Stimulated activated naive CD4-positive, alpha-beta T cell treated with Interleukin-2 at 50 U/mL for 16 hours (primary cell): Measurements from ENCODE around the gene HOXD13.

ENCODE experiments used
- DNase-seq: peaks from one replicate; lab custom pipeline; 2025; lab: John Stamatoyannopoulos, UW

Gene HOXD13

DNA sequence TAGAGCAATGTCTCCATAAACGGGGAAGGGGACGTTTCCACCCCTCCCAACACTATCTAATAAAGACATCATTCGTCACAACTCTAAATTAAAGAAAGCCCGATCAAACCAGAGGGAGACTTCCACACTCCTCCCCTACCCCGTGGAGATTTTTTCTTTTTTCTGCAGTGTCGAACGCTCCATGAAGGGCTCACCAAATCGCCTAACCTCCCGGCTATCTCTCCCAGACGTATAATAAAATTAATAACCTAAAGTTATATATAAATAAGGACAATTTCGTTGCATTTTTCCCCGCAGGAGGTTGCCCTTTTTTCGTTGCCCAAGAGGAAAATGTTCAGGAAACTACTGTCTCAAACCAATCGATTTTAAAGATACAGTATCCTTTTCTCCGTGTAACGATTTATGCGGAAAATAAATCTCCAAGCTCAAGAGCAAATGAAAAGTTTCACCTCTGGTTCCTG, 11.1 kb upstream of the HOXD13 start:
- no peak for DNase-seq

DNA sequence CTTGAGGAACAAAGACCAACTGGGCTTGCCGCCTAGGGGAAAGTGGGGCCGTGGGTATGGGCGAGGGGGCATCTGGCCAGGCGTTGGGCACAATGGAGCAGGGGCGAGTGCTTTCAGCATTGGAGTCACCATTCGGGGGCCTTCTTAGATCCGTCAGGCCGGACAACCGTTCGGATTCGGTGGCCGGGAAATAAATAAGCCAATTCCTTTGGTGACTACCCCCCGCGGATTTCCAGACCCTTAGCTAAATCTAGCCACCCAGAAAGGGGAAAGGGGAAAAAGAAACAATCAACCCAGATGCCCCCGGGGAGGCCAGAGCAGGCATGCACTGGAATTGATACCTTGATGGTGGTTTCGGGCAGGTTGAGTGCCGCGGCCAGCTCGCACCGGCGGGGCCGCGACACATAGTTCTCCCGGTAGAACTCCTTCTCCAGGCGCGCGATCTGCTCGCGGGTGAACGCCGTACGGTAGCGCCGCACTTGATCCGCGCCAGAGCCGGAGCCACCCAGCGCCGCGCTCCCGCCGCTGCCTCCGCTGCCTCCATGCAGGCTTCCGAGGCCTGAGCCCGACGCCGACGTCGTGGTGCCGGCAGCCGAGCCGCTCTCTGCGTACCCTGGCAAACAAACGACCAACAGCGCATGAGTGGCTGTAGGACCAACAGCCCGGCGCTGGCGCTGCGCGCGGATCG, 10.5 kb upstream of the HOXD13 start:
- DNase-seq: no peak

DNA sequence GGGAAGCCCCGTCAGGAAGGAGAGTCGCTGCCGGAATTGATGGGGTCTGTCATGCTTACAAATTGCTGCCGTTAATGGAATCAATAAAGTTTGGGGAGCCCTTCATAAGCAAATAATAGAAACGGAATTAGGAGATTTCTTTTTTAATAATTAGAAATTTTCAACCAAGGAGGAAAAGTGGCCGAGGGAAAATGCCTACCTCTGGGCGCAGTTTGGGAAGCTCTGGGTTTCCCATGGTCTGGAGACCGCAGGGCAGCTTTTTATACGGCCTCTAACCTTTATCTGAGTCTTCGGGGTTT, 10.0 kb upstream of the HOXD13 start:
- no peak for DNase-seq

DNA sequence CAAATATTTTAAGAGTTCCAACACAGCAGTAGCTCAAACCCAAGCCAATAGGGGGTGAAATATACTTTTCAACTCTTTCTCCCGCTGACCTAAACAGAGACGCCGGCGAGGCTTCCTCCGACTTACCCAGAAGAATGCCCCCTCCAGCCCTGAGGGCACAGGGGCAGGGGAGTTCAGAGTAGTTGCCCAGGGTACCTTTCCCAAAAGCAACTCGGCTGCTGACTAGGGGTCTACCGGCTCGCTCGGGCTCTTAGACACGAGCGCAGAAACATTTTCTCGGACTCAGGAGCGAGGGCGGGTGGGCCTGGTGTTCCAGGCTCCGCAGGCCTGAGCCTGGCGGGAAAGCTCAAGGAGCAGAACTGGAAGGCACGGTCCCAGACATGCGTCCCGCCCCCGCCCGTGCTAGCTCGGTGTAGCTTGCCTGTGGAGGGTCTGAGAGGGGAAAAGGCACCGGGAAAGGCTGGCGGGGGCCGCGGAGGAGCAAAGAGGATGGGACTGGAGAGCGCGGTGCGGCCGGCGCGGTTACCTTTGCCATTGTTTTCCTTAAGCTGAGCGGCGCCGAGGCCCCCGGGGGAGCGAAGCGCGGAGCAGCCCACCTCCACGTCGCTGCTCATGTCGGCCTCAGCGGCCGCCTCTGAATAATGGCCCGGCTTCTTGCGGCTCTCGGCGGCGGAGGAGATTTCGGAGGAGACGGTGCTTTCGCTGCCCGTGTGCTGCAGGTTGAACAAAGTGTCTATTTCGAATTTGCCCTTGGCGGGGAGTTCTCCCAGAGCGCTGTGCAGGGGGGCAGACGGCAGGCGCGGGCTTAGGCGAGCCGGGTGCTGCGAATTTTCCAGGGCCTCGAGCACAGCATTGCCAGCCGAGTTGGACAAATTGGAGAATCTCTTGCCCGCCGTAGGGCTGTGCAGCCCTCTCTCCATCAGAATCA, 9.4 kb upstream of the HOXD13 start:
- DNase-seq: no peak

DNA sequence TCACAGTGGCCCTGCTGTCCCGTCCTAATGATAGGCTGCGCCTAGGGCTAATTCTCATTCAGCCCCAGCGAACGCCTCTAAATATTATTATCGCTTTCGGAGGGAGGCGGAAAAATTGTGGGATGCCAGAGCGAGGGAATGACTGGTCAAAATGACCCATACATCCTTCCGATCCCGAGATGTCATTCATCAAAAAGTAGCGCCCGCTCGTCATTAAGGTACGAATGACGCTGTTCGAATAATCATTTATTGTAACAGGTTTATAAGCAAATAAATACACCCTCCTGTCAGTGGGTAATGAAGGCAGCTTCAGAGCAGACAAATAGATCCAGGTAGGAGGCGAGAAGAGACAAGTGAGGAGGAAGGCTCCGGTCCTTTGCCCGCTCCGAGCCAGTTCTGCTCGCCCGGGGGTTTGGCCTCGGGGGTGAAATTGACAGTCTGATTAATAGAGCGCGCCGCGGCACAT, 8.7 kb upstream of the HOXD13 start, which contains the start of gene EVX2:
EVX2 (minus strand) TSS at position 167 of the 466 bp plus-strand sequence. CDS start 186 bp downstream, outside the sequence.
- no peak for DNase-seq

DNA sequence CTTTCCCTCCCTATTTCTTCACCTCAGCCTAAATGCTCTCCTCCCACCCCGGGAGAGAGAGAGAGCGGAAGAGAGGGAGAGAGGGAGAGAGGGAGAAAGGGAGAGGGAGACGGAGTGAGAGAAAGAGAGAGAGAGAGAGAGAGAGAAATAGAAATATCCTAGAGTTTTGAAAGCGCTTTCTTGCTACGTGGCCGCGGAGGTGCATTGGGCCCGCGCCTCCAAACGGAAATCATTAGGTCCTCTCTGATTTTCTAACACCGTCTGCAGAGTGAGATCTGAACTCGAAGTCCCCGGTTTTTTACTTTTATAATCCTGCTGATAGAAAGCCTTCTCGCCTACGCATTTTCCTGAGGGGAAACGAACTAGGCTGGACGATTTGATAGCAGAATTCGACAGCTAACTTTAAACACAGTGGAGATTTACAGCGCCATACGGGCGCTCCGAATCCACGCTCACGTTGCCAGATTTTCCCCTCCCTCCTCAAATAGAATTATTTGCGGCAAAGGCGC, 7.9 kb upstream of the HOXD13 start:
- DNase-seq: no peak

DNA sequence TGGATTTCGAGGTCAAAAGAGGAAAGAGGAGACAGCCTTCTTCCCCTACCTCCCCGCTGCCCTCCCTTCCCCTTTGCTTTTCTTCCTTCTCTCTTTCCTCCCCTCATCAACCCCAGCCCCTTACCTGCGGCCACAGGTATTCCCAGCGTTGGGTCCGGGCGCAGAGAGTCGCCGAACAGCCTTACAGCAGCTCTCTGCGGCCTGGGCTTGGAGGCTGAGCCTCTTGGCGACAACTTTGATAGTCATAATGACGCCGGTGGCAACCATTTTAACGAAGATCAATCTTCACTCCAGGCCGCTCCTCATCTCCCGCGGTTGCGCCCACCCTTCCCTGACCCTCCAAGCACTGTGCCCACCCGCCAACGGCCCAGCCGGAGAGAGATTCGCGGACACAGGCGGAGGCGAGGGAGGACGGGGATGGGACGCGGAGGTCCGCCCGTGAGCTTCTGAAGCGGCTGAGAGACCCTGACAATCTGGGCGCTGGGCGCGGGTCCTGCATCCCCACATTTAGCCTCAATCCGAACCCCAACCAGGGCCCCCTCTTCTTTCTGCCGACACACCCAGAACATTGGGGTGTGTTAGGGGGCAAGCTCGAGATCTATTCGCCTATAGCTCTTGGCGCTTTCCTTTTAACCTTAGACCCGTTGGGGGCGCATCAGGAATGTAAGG, 7.3 kb upstream of the HOXD13 start:
- no peak for DNase-seq

DNA sequence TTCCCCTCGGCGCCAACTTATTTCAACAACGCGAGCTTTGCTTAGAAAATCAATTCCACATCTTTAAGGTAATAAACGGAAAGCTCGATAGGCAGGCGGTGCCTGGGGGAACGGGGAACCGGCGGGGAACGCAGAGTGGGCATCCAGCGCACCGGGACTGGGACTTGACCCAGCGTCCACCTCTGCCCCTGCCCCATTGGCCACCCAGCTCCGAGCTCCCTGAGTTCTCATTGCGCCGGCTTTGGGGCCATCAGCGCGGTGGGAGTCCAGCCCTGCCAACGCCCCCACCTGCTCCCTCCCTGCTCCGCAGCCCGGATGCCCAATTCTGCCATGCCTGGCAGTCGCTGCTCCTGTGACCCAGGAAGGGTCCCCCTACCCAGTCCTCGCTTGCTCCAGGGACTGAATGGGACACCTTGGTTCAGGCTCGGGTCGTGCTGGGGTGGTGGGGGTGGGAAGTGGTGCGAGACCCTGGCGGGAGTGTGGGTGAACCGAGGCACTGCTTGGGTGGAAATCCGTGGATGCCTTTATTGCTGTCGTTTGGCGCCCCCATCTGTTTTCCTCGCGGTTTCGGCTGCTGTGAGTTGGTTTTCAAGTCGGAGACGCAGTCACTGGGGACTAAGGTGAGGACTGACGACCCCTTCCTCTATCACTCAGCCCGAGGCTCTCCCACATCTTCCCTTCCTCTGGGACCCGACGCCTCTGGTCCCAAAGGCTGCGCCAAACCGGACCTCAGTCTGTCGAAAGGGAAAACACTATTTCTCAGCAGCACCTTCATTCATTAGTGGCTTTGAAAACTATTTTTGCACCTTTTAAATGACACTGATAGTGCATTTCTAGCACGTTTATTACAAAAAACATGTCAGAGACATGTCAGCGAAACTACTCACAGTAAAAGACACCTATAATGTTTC, 6.4 kb upstream of the HOXD13 start:
- DNase-seq: no peak

DNA sequence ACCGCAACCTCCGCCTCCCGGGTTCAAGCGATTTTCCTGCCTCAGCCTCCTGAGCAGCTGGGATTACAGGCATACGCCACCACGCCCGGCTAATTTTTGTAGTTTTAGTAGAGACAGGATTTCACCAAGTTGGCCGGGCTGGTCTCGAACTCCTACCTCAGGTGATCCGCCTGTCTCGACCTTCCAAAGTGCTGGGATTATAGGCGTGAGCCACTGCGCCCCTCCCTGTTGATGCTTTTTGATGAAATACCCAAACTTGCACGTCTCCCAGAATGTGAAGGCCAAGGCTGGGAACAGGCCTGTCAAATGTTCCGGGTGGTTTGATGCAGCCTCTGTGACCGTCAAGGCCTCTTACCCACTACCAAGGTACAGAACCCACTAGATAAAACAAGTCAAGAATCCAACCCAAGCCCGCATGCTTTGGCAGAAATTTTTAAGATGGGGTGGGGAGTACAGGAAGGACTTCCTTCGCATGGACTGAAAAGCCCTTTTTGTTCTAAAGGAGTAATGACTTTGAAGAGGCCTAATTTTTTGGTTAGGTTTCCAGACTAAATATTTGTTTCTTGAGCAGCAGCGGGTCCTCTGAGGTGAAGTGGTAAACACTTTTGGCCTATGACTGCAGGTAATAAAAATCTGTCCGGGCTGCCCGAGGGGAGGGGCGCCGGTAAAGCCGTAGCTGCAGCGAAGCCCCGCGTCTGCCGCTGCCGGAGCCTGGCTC, 5.0 kb upstream of the HOXD13 start:
- no peak for DNase-seq

DNA sequence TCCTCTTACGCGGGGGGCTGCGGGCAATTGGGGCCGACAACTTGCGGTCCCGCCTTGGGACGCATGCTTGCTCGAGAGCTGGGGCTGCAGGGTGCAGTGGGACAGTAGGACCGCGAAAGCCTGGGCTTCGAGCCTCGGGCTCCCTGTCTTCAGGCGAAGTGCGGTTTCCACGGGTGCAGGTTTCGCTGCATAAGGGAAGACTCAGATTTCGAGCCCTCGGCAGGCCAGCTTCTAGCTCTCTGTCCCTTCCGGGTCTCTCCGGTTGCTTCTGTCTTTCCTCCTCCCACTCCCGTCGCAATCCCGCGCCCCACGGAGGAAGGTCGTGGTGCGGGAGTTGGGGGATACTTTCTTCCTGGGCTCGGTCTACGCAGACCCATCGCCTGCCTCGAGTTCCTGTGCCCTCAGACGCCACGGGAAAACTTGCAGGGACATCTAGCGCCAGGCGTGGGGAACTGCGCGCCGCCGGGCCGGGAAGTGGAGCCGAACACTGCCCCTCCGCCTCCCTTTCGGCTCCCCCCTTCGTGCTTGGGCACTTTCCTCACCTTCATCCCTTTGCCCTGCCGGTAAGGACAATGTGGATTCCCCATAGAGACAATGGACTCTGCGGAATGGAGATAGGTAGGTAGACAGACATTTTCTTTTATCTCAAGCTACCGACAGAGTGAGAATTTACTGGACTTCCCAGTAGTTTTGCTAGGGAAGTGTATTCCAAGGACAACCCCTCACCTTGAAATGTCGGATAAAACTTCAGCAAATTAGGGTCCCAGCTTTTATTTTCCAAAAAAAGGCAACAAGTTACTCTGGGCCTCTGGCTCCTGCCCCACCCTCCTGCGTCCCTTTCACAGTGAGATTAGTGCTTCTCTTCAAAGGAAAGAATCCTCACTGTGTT, 4.2 kb upstream of the HOXD13 start:
- no peak for DNase-seq

DNA sequence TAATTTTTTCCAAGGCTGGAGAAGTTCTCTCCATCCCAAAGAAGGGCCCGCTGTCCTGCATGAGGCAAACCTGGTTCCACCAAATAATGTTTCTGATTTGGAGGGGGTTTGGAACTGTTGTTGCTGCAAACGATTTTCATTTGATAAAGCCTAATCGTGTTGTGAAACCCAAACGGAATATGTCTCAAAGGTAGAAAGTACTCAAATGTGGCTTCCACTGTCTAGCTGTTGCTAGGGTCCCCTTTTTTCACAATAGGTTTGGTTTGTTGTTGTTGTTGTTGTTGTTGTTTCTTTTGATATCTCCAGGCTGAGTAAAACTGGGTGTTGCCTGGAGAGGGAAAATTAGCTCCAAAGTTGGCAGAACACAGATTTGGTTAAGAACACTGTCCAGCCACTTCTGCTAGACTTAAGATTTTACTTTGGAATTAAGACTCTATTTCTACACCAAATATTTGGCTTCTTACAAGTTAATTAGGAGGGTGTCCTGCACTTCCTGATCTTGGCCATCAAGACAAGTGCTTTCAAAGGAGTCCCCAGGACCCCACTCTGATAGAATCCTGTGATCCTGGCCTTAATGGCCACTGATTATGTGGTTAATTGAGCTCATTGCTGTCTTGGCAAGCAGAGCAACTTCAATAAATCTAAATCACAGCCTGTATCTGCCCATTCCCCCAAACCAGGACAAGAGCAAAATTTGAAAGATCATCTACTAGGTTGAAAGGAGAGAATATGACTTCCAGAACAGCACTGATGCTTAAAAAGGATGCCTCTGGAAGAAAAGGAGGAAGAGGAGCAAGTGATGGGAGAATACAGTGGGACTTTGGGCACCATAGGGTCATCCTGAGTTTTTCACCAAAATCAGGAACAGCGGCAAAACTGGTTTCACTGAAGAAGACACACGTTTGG, 3.3 kb upstream of the HOXD13 start:
- DNase-seq: no peak

DNA sequence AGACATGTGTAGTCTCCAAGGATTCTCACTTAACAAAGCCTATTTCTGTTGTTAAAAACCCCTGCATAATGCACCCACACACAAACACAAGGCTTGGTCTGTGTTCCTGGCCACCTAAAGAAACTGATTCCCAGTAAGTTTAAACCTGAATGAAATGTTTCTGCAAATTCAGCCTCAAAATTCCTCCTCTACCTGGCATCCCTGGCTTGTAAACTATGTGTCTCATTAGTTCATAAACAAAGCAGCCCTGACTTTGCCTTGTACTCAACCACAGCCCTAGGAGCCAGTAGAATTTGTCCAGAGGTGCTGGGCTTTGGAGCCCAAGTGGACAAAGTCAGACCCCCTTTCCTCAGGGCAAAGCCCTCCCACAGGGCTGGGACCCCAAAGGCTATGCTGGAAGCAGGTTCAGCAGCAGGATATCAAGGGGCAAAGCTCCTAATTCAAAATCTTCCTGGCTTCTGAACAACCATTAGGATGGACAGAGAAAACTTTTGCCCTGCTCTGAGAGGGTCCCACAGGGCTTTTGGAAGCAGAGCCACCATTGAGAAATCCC, 2.6 kb upstream of the HOXD13 start:
- DNase-seq: no peak

DNA sequence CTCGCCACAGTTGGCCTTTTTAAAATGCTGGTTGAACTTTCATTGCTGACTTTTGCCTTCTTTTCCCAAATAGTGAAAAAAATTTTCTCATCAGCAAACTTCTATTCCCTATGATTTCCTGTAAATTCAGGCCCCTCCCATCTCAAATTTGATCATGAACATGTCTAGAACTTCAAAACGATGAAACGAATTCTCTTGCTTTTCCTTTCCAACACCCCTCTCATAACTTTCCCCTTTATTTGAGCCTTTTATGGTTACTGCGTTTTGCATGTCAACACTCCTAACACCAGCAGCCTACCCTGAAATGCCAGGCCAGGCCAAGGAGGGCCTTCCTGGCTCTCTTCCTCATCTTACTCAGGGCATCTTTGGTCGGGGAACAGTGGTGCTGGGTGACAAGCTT, 1.7 kb upstream of the HOXD13 start:
- DNase-seq: no peak

DNA sequence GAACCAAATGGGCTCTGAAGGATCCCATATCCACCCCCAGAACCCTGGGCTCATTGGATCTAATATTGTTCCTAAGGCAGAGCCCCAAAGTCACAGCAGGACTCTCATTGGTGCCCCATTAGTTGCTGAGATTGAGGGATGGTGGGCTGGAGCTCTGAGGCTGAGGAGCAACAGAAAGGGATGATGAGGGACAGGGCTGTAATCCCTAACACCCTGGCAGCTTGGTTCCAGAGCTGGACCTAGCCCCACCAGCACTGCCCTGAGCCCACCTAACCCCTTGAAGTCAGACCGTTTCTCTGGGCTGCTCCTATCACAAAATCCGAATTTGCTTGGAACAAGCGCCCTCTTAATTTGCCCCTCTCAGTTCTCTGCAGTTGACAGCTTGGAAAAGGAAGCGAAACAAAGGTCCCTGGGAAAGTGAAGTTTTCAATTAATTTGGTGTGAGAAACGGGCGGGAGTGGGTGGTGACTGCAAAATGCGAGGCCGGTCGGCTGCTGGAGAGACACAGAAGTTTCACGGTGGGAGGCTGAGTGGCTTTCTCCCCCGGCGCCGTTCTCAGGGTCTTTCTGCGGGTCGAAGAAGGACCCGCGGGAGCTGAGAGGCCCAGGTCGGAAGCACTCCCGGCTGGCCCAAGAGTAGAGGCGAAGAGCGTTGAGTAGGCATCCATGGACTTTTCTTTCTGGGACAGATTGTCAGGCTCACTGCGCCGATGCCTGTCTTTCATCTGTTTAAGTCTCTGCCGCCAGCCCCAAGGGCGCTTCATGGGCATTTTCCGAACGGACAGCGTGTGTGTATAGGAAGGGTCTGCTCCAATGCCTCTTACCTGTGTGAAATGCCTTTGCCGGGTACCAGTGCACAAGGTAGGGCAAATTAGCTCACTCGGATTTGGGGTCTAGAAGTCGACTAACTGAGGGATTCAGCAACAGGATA, 927 bp upstream of the HOXD13 start:
- DNase-seq: no peak

DNA sequence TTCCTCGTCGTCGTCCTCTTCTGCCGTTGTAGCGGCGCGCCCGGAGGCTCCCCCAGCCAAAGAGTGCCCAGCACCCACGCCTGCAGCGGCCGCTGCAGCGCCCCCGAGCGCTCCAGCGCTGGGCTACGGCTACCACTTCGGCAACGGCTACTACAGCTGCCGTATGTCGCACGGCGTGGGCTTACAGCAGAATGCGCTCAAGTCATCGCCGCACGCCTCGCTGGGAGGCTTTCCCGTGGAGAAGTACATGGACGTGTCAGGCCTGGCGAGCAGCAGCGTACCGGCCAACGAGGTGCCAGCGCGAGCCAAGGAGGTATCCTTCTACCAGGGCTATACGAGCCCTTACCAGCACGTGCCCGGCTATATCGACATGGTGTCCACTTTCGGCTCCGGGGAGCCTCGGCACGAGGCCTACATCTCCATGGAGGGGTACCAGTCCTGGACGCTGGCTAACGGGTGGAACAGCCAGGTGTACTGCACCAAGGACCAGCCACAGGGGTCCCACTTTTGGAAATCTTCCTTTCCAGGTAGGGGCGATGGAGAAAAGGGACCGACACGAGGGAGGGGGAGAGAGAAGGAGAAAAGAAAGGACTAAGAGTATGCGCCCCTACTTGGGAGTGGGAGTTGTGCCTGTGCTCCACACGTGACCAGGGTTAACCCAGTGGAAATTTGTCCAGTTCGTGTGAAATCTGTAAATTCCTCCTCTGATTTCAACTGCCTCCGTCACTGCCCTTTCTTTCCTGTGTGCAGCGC, 800 bp downstream of the HOXD13 start:
- no peak for DNase-seq

DNA sequence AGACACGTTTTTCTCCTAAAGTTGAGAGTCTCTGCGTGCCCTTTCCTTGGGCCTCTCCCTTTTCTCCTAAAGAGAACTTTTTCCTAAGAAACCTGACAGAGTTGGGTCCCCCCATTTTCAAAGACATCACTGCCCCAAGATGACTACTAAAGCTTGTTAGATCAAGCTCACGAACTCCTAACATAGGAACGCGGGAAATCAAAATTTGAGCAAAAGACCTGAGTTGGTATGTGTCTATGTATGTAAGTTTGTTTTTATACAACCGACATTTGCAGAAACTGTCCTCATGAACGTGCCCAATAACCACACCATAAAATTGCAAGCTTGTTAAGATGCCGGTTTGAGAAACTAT, 1.4 kb downstream of the HOXD13 start:
- no peak for DNase-seq

DNA sequence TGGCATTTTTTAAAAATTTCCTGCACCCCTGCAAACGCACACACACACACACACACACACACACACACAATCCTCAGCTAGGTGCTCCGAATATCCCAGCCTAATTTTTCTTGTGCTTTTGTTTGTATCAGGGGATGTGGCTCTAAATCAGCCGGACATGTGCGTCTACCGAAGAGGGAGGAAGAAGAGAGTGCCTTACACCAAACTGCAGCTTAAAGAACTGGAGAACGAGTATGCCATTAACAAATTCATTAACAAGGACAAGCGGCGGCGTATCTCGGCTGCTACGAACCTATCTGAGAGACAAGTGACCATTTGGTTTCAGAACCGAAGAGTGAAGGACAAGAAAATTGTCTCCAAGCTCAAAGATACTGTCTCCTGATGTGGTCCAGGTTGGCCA, 1.8 kb downstream of the HOXD13 start:
- no peak for DNase-seq
